A549 (cell line): ENCODE measurements around the gene ZNRF3. TPM values are rescaled to one million over a fixed set of nuclear protein-coding genes. Genes with fewer than 3 reads are reported as not detected.
"Not testable (repeated sequence)": the region's sequence is repeated elsewhere in the genome, so short reads cannot be mapped to it uniquely, and the experiment has no call there.

ENCODE experiments used
- ATAC-seq, 2 experiments: fragments of 200-7000 bp in 1 of 2; fragments of >200 bp in 1 of 2; cut with Nextera tagmentation in 1 of 2; cut with Tn5 transposase in 1 of 2; 3 replicates each; pipeline versions ENCODE4 v1.8.0 to v1.9.1; 2018 to 2020; ENCODE audit warnings: mild to moderate bottlenecking in 1 of 2, moderate library complexity in 1 of 2
- CTCF ChIA-PET: fragments of 300-600 bp; sonication (Branson Sonifier 250); formaldehyde crosslinking; extraction: SDS; loops from one replicate; lab custom pipeline; 2021; ENCODE audit warnings: antibody characterized with exemption, inconsistent platforms; lab: Yijun Ruan, JAX
- POLR2A ChIA-PET: fragments of 350-600 bp; formaldehyde crosslinking; extraction: SDS; loops from one replicate; lab custom pipeline; 2021; ENCODE audit warnings: antibody characterized with exemption, inconsistent platforms; lab: Yijun Ruan, JAX
- DNase-seq, 2 experiments: peaks; one replicate each; pipeline versions ENCODE4 v3.0.0 to v3.0.0-alpha.2; 2011 to 2016; ENCODE audit warnings: low read depth in 1 of 2, low spot score in 1 of 2
- FAIRE-seq: peaks from 2 replicates; lab custom pipeline; 2011; peaks lifted over from hg19 to GRCh38; lab: Jason Lieb, UNC
- H3K27ac ChIP-seq, 2 experiments: fragments of >200 bp; sonication (Bioruptor Twin); formaldehyde crosslinking; 3 replicates each; pipeline ENCODE4 v1.5.1; 2016 to 2017
- H3K4me1 ChIP-seq: fragments of >200 bp; sonication (Bioruptor Twin); formaldehyde crosslinking; 3 replicates; pipeline ENCODE4 v1.6.1; 2016
- H3K4me2 ChIP-seq: fragments of >200 bp; sonication (Bioruptor Twin); formaldehyde crosslinking; 3 replicates; pipeline ENCODE4 v1.6.1; 2016
- H3K4me3 ChIP-seq: fragments of >200 bp; sonication (Bioruptor Twin); formaldehyde crosslinking; 3 replicates; pipeline ENCODE4 v1.5.1; 2016
- H3K9me3 ChIP-seq: fragments of >200 bp; sonication (Bioruptor Twin); formaldehyde crosslinking; 3 replicates; pipeline ENCODE4 v1.6.1; 2016
- ATOH8 ChIP-seq: fragments of 250-450 bp; sonication (Bioruptor Pico); IDR thresholded peaks from 2 replicates; pipeline ENCODE4 v1.5.0; 2020; ENCODE audit warnings: low read depth, mild to moderate bottlenecking, moderate library complexity
- BHLHE40 ChIP-seq: IDR thresholded peaks from 2 replicates; pipeline ENCODE4 v1.6.1; 2012; ENCODE audit warnings: low read depth, low read length, inconsistent platforms
- CBX8 ChIP-seq: fragments of 200-600 bp; sonication (generic); IDR thresholded peaks from 2 replicates; pipeline ENCODE4 v1.6.1; 2016
- CEBPB ChIP-seq, 2 experiments: fragments of >200 bp in 1 of 2; sonication (Bioruptor Twin) in 1 of 2; formaldehyde crosslinking in 1 of 2; IDR thresholded peaks; 2 replicates each; pipeline ENCODE4 v1.6.1; 2012 to 2016
- E2F6 ChIP-seq: IDR thresholded peaks from 2 replicates; pipeline ENCODE4 v1.6.1; 2012; ENCODE audit warnings: low read depth, borderline replicate concordance
- ELK1 ChIP-seq: fragments of 150-350 bp; IDR thresholded peaks from 2 replicates; pipeline ENCODE4 v1.6.1; 2014; ENCODE audit warnings: low read depth, mild to moderate bottlenecking, low read length
- ESRRA ChIP-seq: fragments of 150-350 bp; IDR thresholded peaks from 2 replicates; pipeline ENCODE4 v1.6.1; 2014; ENCODE audit warnings: mild to moderate bottlenecking, low read length, borderline replicate concordance
- FOSL2 ChIP-seq, 2 experiments: fragments of 450-650 bp in 1 of 2; fragments of >200 bp in 1 of 2; sonication (Bioruptor Twin) in 1 of 2; formaldehyde crosslinking; IDR thresholded peaks; 2 replicates each; pipeline versions ENCODE4 v1.5.0 to v1.6.1; 2016 to 2020; ENCODE audit warnings: mild to moderate bottlenecking in 1 of 2, moderate library complexity in 1 of 2
- HDAC2 ChIP-seq: fragments of 200-600 bp; sonication (generic); IDR thresholded peaks from 2 replicates; pipeline ENCODE4 v1.6.1; 2016
- HOXA7 ChIP-seq: fragments of 250-450 bp; sonication (Bioruptor Pico); IDR thresholded peaks from 2 replicates; pipeline ENCODE4 v1.5.0; 2020; ENCODE audit warnings: mild to moderate bottlenecking, moderate library complexity
- HOXB5 ChIP-seq: fragments of 250-450 bp; sonication (Bioruptor Pico); IDR thresholded peaks from 2 replicates; pipeline ENCODE4 v1.5.0; 2020; ENCODE audit warnings: mild to moderate bottlenecking, moderate library complexity
- JUN ChIP-seq, 2 experiments: fragments of >200 bp; sonication (Bioruptor Twin); formaldehyde crosslinking; IDR thresholded peaks; 2 replicates in 1 of 2; 3 replicates in 1 of 2; pipeline ENCODE4 v1.6.1; 2016 to 2017
- MYC ChIP-seq: IDR thresholded peaks from 2 replicates; pipeline ENCODE4 v1.6.1; 2012; ENCODE audit warnings: mild to moderate bottlenecking, inconsistent platforms, low read length, improper control_type of control experiment, borderline replicate concordance
- NFE2L2 ChIP-seq: fragments of 150-350 bp; conservative IDR thresholded peaks from 2 replicates; pipeline ENCODE4 v1.6.1; 2014; ENCODE audit warnings: low read length
- NPAS2 ChIP-seq: fragments of 250-450 bp; sonication (Bioruptor Pico); IDR thresholded peaks from 2 replicates; pipeline ENCODE4 v1.8.0; 2022; ENCODE audit warnings: mild to moderate bottlenecking, moderate library complexity, borderline replicate concordance
- PBX3 ChIP-seq: IDR thresholded peaks from 2 replicates; pipeline ENCODE4 v1.6.1; 2012
- PHF8 ChIP-seq: fragments of 200-600 bp; sonication (generic); IDR thresholded peaks from 2 replicates; pipeline ENCODE4 v1.6.1; 2016; ENCODE audit warnings: low read depth, mild to moderate bottlenecking, antibody characterized with exemption, moderate library complexity, borderline replicate concordance
- RARB ChIP-seq: fragments of 250-450 bp; sonication (Bioruptor Pico); IDR thresholded peaks from 2 replicates; pipeline ENCODE4 v1.8.0; 2021; ENCODE audit warnings: mild to moderate bottlenecking, moderate library complexity
- REST ChIP-seq: fragments of 200-600 bp; sonication (generic); IDR thresholded peaks from 2 replicates; pipeline ENCODE4 v1.6.1; 2016; ENCODE audit warnings: antibody characterized with exemption, mild to moderate bottlenecking, moderate library complexity
- RFX5 ChIP-seq: fragments of 450-650 bp; IDR thresholded peaks from 2 replicates; pipeline ENCODE4 v1.7.1; 2014; ENCODE audit warnings: antibody characterized with exemption, mild to moderate bottlenecking, moderate library complexity
- RNF2 ChIP-seq: fragments of 200-600 bp; sonication (generic); IDR thresholded peaks from 2 replicates; pipeline ENCODE4 v1.6.1; 2016; ENCODE audit warnings: low read depth, mild to moderate bottlenecking, antibody characterized with exemption, moderate library complexity, borderline replicate concordance
- USF2 ChIP-seq: fragments of 450-650 bp; IDR thresholded peaks from 2 replicates; pipeline ENCODE4 v1.6.1; 2014; ENCODE audit warnings: antibody characterized with exemption
- ZSCAN20 ChIP-seq: fragments of 250-450 bp; sonication (Bioruptor Pico); IDR thresholded peaks from 2 replicates; pipeline ENCODE4 v1.8.0; 2022; ENCODE audit warnings: mild to moderate bottlenecking, moderate library complexity
- WGBS: methylation state at CpG from one replicate; pipeline ENCODE4 v1.1.6; 2017; ENCODE audit errors: missing lambda C conversion rate; 5-methylcytosine and 5-hydroxymethylcytosine counted together
- polyA plus RNA-seq, 4 experiments: library from polyadenylated mRNA; depleted of rRNA in 3 of 4; stranded (reverse); fragments of >200 nt; fragmentation: RNase III in 1 of 4; extraction: RNeasy Plus Mini Kit Qiagen cat#74134 plus additional on column Dnase treatment in 1 of 4; gene quantifications; 2 replicates in 3 of 4; 3 replicates in 1 of 4; pipeline ENCODE4 v1.2.3, GENCODE V29; 2011 to 2017

ZNRF3 gene
- polyA plus RNA-seq, 2 of the 4 experiments (the other 2 are of a cell fraction): 4.6 to 6.9 TPM

- TF ChIP-seq REST (no peak), CBX8 (no peak), RNF2 (no peak), MYC (no peak)
- TF ChIP-seq, all 56 proteins: peak for 0
These were observed 1.5 kb downstream of the ZNRF3 start (continued) for GRCh38 chr22:28884747-28885350.

- peak overlapping the region; percentile 26; the same call in 1 of the 3 replicates for H3K4me3 ChIP-seq
- DNase-seq: no peak
- TF ChIP-seq CEBPB (IDR thresholded peaks at IDR 0.05) (no peak), HOXB5 (CRISPR knock-in tag) (no peak), NFE2L2 (no peak), ZSCAN20 (CRISPR knock-in tag) (no peak), ATOH8 (CRISPR knock-in tag) (no peak), USF2 (no peak), ELK1 (no peak), JUN (IDR thresholded peaks at IDR 0.05) (no peak), HDAC2 (no peak), BHLHE40 (no peak), RARB (CRISPR knock-in tag) (no peak), E2F6 (no peak), FOSL2 (IDR thresholded peaks at IDR 0.05) (no peak), FOSL2 (CRISPR knock-in tag; IDR thresholded peaks at IDR 0.05) (no peak), PBX3 (no peak), ESRRA (no peak), PHF8 (no peak), NPAS2 (CRISPR knock-in tag) (no peak), HOXA7 (CRISPR knock-in tag) (no peak), RFX5 (no peak)
- TF ChIP-seq, all 56 proteins: peak for 0
- no peak for ATAC-seq
- Histone ChIP-seq H3K4me1 (peaks cover 45% of the 10 kb centered on the region), H3K27ac (no peak overlapping the region), H3K9me3 (no peaks in the 10 kb centered on the region), H3K4me2 (peak overlapping the region; percentile 81)
- ChIA-PET CTCF (interaction anchor here (0.7 kb wide), 1 partner anchor 56 kb away, joined by 3 read pairs; no protein-coding TSS in a partner anchor), POLR2A (no interaction called here)
- no peak for FAIRE-seq
- WGBS: 65% methylated on average over 3 of the region's 3 CpGs
These were observed 2.6 kb downstream of the ZNRF3 start for GRCh38 chr22:28885939-28886338.

GRCh38 chr22:28886679-28887078, 3.3 kb downstream of the ZNRF3 start:
- DNase-seq, H3K9me3 ChIP-seq, FAIRE-seq, POLR2A ChIA-PET, H3K27ac ChIP-seq, CTCF ChIA-PET, ATAC-seq, H3K4me3 ChIP-seq: not testable (repeated sequence)
- Histone ChIP-seq H3K4me2 (peak overlapping the region; percentile 81; the same call in 2 of the 3 replicates), H3K4me1 (peaks cover 45% of the 10 kb centered on the region)
- 90% methylated on average over 4 of the region's 4 CpGs for WGBS
